HCT116 (cell line): ENCODE measurements around the gene ROBO1. TPM values are rescaled to one million over a fixed set of nuclear protein-coding genes. Genes with fewer than 3 reads are reported as not detected.

ENCODE experiments used
- ATAC-seq: fragments of 200-7000 bp; cut with Tn5 transposase; 2 replicates; pipeline ENCODE4 v1.9.1; 2020; ENCODE audit warnings: mild to moderate bottlenecking, moderate library complexity
- BruUV-seq: library from RNA; stranded (reverse); fragments of 400-500 nt; replicated peaks from 2 replicates; lab custom pipeline; 2021; lab: Mats Ljungman, UMichigan
- CTCF ChIA-PET: fragments of 300-600 bp; sonication (Branson Sonifier 250); formaldehyde crosslinking; loops from one replicate; lab custom pipeline; 2021; ENCODE audit warnings: antibody characterized with exemption; lab: Charles Lee
- POLR2A ChIA-PET: fragments of 300-600, 350-600 bp; sonication (Branson Sonifier 250); formaldehyde crosslinking; loops from one replicate; lab custom pipeline; 2021; ENCODE audit warnings: antibody characterized with exemption; lab: Charles Lee
- RAD21 ChIA-PET, 2 experiments: fragments of 300-600 bp; sonication (Branson Sonifier 250); formaldehyde crosslinking; loops; one replicate each; lab custom pipeline; 2023; ENCODE audit warnings: low total read pairs in 2 of 2; ENCODE audit not compliant: uncharacterized antibody in 2 of 2, unreplicated experiment in 2 of 2, low non-redundant PET in 1 of 2; lab: Charles Lee
- DNase-seq: peaks from one replicate; pipeline ENCODE4 v3.0.0-alpha.2; 2010; ENCODE audit warnings: low read depth, low spot score
- H2AFZ ChIP-seq: fragments of 200-600 bp; shearing (Covaris generic), sonication (generic); 2 replicates; pipeline ENCODE4 v1.6.1; 2017; ENCODE audit warnings: low read depth, mixed run types, mixed read lengths, antibody characterized with exemption, low read length; ENCODE audit not compliant: poor library complexity, severe bottlenecking
- H3K27ac ChIP-seq: 2 replicates; pipeline ENCODE4 v1.5.1; 2012; ENCODE audit warnings: low read depth, low read length
- H3K27me3 ChIP-seq: fragments of 200-600 bp; sonication (generic); 2 replicates; pipeline ENCODE4 v1.6.1; 2016; ENCODE audit warnings: mixed run types, low read length, mixed read lengths; ENCODE audit not compliant: insufficient read depth
- H3K36me3 ChIP-seq, 2 experiments: fragments of 200-500 bp in 1 of 2; fragments of 200-600 bp in 1 of 2; sonication (Bioruptor generic) in 1 of 2; sonication (generic) in 1 of 2; 2 replicates each; pipeline versions ENCODE4 v1.5.1 to v1.6.1; 2014 to 2016; ENCODE audit warnings: low read length in 2 of 2, inconsistent platforms in 1 of 2, mixed read lengths in 1 of 2, mixed run types in 1 of 2; ENCODE audit not compliant: insufficient read depth in 2 of 2, control insufficient read depth in 1 of 2
- H3K4me1 ChIP-seq, 2 experiments: fragments of 200-600 bp in 1 of 2; sonication (generic) in 1 of 2; 2 replicates each; pipeline versions ENCODE4 v1.5.1 to v1.6.1; 2012 to 2017; ENCODE audit warnings: low read length in 2 of 2, inconsistent platforms in 1 of 2, mild to moderate bottlenecking in 1 of 2, mixed read lengths in 1 of 2, mixed run types in 1 of 2, moderate library complexity in 1 of 2; ENCODE audit not compliant: insufficient read depth in 2 of 2, control insufficient read depth in 1 of 2
- H3K4me2 ChIP-seq: fragments of 200-600 bp; sonication (generic); 2 replicates; pipeline ENCODE4 v1.6.1; 2017; ENCODE audit warnings: mixed run types, low read length, mixed read lengths
- H3K4me3 ChIP-seq, 2 experiments: fragments of 200-600 bp in 1 of 2; sonication (generic) in 1 of 2; replicated peaks in 1 of 2; 2 replicates each; pipeline ENCODE4 v1.5.1; 2011 to 2016; ENCODE audit warnings: low read length in 2 of 2, control low read depth in 1 of 2, low read depth in 1 of 2, mild to moderate bottlenecking in 1 of 2, mixed read lengths in 1 of 2, mixed run types in 1 of 2
- H3K79me2 ChIP-seq: fragments of 200-600 bp; sonication (generic); 2 replicates; pipeline ENCODE4 v1.6.1; 2017; ENCODE audit warnings: mild to moderate bottlenecking, mixed run types, low read length, moderate library complexity, mixed read lengths; ENCODE audit not compliant: insufficient read depth
- H3K9ac ChIP-seq: fragments of 200-600 bp; sonication (generic); 2 replicates; pipeline ENCODE4 v1.6.1; 2016; ENCODE audit warnings: low read length, mixed read lengths
- H3K9me2 ChIP-seq: fragments of 200-600 bp; sonication (generic), shearing (Covaris generic); 2 replicates; pipeline ENCODE4 v1.6.1; 2017; ENCODE audit warnings: mixed run types, mild to moderate bottlenecking, moderate library complexity; ENCODE audit not compliant: insufficient read depth
- H3K9me3 ChIP-seq, 2 experiments: fragments of 200-500 bp in 1 of 2; fragments of 200-600 bp in 1 of 2; sonication (Bioruptor generic) in 1 of 2; sonication (generic) in 1 of 2; 2 replicates each; pipeline ENCODE4 v1.6.1; 2014 to 2017; ENCODE audit warnings: low read length in 2 of 2, mixed read lengths in 2 of 2, inconsistent platforms in 1 of 2, low read depth in 1 of 2, mild to moderate bottlenecking in 1 of 2, mixed run types in 1 of 2, moderate library complexity in 1 of 2; ENCODE audit not compliant: control insufficient read depth in 1 of 2, insufficient read depth in 1 of 2
- H4K20me1 ChIP-seq: fragments of 200-600 bp; sonication (generic), shearing (Covaris generic); 2 replicates; pipeline ENCODE4 v1.6.1; 2017; ENCODE audit warnings: mixed run types, mild to moderate bottlenecking, moderate library complexity; ENCODE audit not compliant: insufficient read depth
- CEBPB ChIP-seq: IDR thresholded peaks from 2 replicates; pipeline ENCODE4 v1.6.1; 2012; ENCODE audit warnings: low read depth
- ELF1 ChIP-seq: IDR thresholded peaks from 2 replicates; pipeline ENCODE4 v1.6.1; 2012; ENCODE audit warnings: low read depth, borderline replicate concordance
- EZH2phosphoT487 ChIP-seq: fragments of 200-600 bp; IDR thresholded peaks from 2 replicates; pipeline ENCODE4 v1.6.1; 2018; ENCODE audit warnings: antibody characterized with exemption, borderline replicate concordance
- JUND ChIP-seq: IDR thresholded peaks from 2 replicates; pipeline ENCODE4 v1.6.1; 2012
- POLR2A ChIP-seq: IDR thresholded peaks from 2 replicates; pipeline ENCODE4 v1.7.0; 2011; ENCODE audit warnings: borderline replicate concordance; ENCODE audit not compliant: insufficient read depth, insufficient read length; ENCODE audit errors: extremely low read depth
- RAD21 ChIP-seq: IDR thresholded peaks from 2 replicates; pipeline ENCODE4 v1.6.1; 2012; ENCODE audit warnings: low read depth, mild to moderate bottlenecking
- SIN3A ChIP-seq: IDR thresholded peaks from 2 replicates; pipeline ENCODE4 v1.6.1; 2012; ENCODE audit warnings: low read depth
- TCF7L2 ChIP-seq: IDR thresholded peaks from 2 replicates; pipeline ENCODE4 v1.7.0; 2011; ENCODE audit warnings: borderline replicate concordance, inconsistent platforms; ENCODE audit not compliant: insufficient read depth, insufficient read length; ENCODE audit errors: extremely low read depth
- ZNF274 ChIP-seq: fragments of 200-500 bp; sonication (Bioruptor generic); IDR thresholded peaks from 2 replicates; pipeline ENCODE4 v1.6.1; 2014; ENCODE audit warnings: mild to moderate bottlenecking, low read depth, low read length, inconsistent platforms
- intact Hi-C: fragments of 100-400 bp; cut with micrococcal nuclease; formaldehyde crosslinking; loops from 2 replicates; pipeline ENCODE4 v1.10.0; 2022
- total RNA-seq: library from RNA; stranded (reverse); gene quantifications from one replicate; pipeline ENCODE4 v1.2.1, GENCODE V29; 2021; ENCODE audit not compliant: unreplicated experiment
- TF ChIP-seq, protein P1 (sequence below), 3 experiments: fragments of 200-600 bp in 1 of 3; sonication (generic) in 1 of 3; IDR thresholded peaks in 2 of 3; conservative IDR thresholded peaks in 1 of 3; 2 replicates each; pipeline ENCODE4 v1.5.1; 2012 to 2017; ENCODE audit warnings: low read depth in 2 of 3, low read length in 2 of 3, antibody characterized with exemption in 1 of 3, borderline replicate concordance in 1 of 3, control low read depth in 1 of 3, mild to moderate bottlenecking in 1 of 3, mixed read lengths in 1 of 3, mixed run types in 1 of 3, moderate library complexity in 1 of 3; ENCODE audit not compliant: insufficient read depth in 1 of 3

The ROBO1 gene
- total RNA-seq, 1 experiment from 2014 or later: 0.27 TPM

DNA sequence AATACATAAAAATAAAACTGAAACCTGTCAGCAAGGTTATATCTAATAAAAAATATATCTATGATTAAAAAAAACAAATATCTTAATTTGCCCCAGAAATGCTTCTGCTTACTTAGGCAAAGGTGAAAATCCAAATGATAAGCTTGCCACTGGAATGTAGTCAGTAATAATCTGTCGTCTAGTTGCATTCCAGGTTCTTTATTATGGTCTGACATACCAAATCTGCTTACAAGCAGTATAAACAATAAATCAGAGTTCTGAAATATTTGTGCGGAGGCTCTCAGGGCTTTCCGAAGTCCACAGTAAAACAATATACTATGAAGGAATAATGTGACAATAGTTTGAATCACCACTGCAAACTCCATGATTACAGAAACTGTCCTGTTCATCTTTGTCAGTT is 1133.5 kb downstream of the ROBO1 start:
- Histone ChIP-seq H3K9ac (no peak overlapping the region), H3K27me3 (no peaks in the 10 kb centered on the region), H3K36me3 (no peaks in the 10 kb centered on the region; a peak in 1 of 4 replicates), H3K4me2 (no peak overlapping the region), H3K4me1 (no peaks in the 10 kb centered on the region), H3K9me2 (no peaks in the 10 kb centered on the region), H3K4me3 (no peak overlapping the region), H3K27ac (no peak overlapping the region), H4K20me1 (no peaks in the 10 kb centered on the region), H2AFZ (no peak overlapping the region), H3K9me3 (peaks cover 4 to 11% of the 10 kb centered on the region in 2 experiments; a peak in 2 of 4 replicates), H3K79me2 (no peaks in the 10 kb centered on the region)
- TF ChIP-seq SIN3A (no peak), RAD21 (no peak), CEBPB (no peak), POLR2A (no peak), ELF1 (no peak)
- no TSS peak for BruUV-seq
- no peak for ATAC-seq
- ChIA-PET CTCF (no interaction called here), RAD21 (no interaction called here), POLR2A (no interaction called here)
- intact Hi-C loops: no loop called here
- DNase-seq: no peak

DNA sequence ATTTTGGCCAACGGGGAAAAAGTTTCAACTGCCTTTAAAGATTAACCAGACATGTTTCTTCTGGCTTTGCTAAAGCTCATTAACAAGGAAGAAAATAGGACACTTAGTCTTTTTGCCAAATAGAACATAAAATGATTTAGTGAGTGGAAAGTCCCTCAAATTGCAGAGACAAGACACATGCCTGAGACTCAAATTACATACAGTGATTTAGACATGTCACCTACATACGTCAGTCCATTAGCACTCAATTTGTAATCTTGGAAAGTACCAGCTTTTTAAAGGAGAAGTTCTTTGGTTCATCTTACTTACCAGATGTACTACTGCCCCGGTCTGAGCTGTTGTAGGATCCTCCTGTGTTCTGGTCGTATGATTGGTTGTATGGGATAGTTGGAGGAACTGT is 1134.2 kb downstream of the ROBO1 start:
- no peak overlapping the region for H2AFZ ChIP-seq
- intact Hi-C loops: no loop called here
- no peak for DNase-seq
- H4K20me1 ChIP-seq: no peaks in the 10 kb centered on the region
- no peak overlapping the region for H3K27ac ChIP-seq
- POLR2A ChIA-PET: no interaction called here
- H3K9me2 ChIP-seq: no peaks in the 10 kb centered on the region
- CTCF ChIA-PET: no interaction called here
- no peak for ATAC-seq
- no peak overlapping the region for H3K4me2 ChIP-seq
- RAD21 ChIA-PET: no interaction called here
- no peaks in the 10 kb centered on the region; a peak in 1 of 4 replicates for H3K36me3 ChIP-seq
- no peak for TF ChIP-seq TCF7L2
- TF ChIP-seq CEBPB: no peak
- no peak for TF ChIP-seq ZNF274
- no peak for TF ChIP-seq RAD21
- TF ChIP-seq, protein P1, sequence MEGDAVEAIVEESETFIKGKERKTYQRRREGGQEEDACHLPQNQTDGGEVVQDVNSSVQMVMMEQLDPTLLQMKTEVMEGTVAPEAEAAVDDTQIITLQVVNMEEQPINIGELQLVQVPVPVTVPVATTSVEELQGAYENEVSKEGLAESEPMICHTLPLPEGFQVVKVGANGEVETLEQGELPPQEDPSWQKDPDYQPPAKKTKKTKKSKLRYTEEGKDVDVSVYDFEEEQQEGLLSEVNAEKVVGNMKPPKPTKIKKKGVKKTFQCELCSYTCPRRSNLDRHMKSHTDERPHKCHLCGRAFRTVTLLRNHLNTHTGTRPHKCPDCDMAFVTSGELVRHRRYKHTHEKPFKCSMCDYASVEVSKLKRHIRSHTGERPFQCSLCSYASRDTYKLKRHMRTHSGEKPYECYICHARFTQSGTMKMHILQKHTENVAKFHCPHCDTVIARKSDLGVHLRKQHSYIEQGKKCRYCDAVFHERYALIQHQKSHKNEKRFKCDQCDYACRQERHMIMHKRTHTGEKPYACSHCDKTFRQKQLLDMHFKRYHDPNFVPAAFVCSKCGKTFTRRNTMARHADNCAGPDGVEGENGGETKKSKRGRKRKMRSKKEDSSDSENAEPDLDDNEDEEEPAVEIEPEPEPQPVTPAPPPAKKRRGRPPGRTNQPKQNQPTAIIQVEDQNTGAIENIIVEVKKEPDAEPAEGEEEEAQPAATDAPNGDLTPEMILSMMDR (IDR thresholded peaks at IDR 0.05 in 2 of 3, conservative IDR thresholded peaks at IDR 0.05 in 1 of 3; ENCODE audit: borderline replicate concordance in 1 of 3, insufficient read depth in 1 of 3, low read depth in 2 of 3, low read length in 2 of 3): no peak
- no peak for TF ChIP-seq EZH2phosphoT487
- no peak for TF ChIP-seq JUND
- BruUV-seq: no TSS peak
- H3K27me3 ChIP-seq: no peaks in the 10 kb centered on the region
- H3K4me1 ChIP-seq: no peaks in the 10 kb centered on the region
- no peak overlapping the region for H3K9ac ChIP-seq
- no peaks in the 10 kb centered on the region for H3K79me2 ChIP-seq
- H3K9me3 ChIP-seq: peaks cover 0 to 16% of the 10 kb centered on the region in 2 experiments; a peak in 2 of 4 replicates
- no peak overlapping the region for H3K4me3 ChIP-seq
